ENCODE measurements around the gene RTN4R.
A peak's percentile ranks its signal among the peaks of the same experiment; 100 is the strongest.
"Not testable (repeated sequence)": the region's sequence is repeated elsewhere in the genome, so short reads cannot be mapped to it uniquely, and the experiment has no call there.

Gene RTN4R

DNA sequence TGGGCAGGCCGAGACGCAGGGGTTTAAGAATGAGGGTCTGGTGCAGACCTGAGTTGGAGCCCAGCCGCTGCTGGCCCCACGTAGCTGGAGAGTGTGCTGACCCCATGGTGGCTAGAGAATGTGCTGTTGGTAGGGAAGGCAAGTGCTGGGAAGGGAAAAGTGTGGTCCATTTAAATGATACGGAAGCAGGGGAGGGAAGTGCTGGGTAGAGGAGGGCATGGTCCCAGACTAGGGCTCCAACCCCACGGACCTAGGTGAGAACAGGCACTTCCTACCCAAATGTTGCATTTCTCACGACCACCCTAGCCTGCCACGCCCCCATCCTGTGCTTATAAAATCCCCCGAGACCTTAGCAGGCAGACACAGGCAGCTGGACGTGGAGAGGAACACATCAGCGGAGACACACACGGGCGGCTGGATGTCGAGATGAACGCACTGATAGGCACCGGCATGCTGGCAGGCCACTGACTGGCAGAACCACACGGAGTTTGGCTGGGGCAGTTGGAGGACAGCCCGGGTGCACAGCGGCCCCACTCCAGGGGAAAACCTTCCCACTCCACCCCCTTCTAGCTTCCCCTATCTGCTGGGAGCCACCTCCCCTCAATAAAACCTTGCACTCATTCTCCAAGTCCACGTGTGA is 18.8 kb upstream of the RTN4R start:
- not testable (repeated sequence) for DNase-seq (ENCODE audit: low read depth in 3 of 3)

GRCh38 chr22:20286312-20286660 is 18.2 kb upstream of the RTN4R start:
- DNase-seq (ENCODE audit: low read depth in 3 of 3) = not testable (repeated sequence)

GRCh38 chr22:20285473-20286311 is 17.6 kb upstream of the RTN4R start:
- peak; percentile 63 to 75 (median 67) for DNase-seq (ENCODE audit: low read depth in 3 of 3)

DNA sequence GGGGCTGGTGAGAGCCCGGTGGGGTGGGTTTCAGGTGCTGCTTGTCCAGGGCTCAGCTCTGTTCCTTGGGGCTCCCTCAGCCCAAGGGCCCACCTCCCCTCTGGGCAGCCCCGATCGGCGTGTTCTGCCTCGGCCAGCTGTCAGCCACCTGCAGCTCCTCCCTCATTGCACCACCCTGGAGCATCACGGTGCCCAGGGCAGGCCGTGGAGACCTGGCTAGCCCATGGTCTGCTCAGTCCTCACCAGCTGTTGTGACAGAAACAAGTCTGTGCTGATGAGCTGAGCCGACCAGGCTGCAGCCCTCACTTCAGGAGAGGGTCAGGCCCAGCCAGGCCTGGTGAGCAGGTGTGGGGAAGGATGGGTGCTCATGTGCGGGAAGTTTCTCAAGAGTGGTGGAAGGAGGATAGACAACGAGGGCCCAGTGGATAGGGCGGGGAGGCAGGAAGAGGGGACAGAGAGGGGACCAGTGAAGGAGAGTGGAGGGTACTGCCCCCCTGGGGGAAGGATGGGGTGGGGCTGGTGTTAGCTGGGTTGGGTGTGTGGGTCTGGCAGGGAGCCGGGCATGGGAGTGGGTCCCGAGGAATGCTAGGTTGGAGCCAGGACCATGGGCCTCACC is 16.5 kb upstream of the RTN4R start:
- DNase-seq (ENCODE audit: low read depth in 3 of 3) = no peak

- no peak for DNase-seq (ENCODE audit: low read depth in 3 of 3)
These were observed 15.6 kb upstream of the RTN4R start for GRCh38 chr22:20283674-20284066.

DNA sequence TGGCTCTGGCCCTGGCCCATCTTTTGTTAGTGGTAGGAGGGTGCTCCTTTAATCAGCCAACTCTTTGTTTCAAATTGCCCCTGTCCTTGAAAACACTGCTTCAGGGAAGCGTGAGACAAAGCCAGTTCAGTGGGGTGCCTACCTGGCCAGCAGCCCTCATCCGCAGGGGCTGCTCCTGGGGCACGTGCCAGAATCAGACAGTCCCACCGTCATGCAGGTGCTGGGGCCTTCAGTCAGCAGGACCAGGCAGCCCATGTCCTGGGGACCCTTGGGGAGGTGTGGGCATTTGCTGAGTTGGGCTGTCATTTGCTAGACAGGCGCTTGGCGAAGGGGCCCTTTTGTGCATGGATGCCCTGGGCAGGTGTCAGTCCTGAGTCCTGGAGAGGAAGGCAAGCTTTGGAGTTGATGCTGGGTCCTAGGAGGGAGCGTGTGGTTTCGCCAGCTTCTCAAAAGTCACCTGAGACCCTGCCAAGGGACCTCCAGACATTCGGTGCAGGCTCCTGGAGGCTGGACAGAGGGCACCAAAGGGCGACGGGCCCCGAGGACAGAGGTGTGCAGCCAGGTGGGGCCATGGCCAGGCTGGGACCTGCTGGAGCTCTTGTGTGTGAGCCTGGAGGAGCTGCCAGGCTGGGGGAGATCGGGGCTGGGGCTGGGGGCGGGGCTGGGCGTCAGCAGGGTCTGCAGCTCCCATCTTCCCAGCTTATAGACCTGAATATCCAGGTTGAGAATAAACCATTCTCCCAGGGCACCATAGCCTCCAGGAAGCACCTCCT is 15.0 kb upstream of the RTN4R start:
- DNase-seq (ENCODE audit: low read depth in 3 of 3) = no peak

- DNase-seq (ENCODE audit: low read depth in 3 of 3) = no peak
These were observed 13.8 kb upstream of the RTN4R start for GRCh38 chr22:20281891-20282290.

DNA sequence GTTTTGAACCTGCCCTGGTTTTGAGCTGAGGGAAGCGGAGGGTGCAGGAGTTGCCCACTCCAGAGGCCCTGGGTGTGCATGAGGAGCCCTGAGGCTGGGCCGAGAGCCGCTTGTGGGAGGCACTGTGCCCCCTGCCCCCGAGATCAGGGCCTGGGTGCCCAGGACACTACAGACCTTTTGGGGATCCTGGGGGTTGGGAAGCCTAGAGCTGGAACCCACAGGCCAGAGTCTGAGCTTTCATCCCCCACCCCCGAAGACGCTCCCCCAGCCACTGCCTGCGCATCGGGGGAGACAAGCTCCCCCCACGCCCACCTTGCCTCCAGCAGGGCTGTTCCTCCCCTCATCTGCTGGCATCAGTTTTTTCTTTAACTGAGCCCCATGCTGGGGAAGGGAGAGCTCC is 13.4 kb upstream of the RTN4R start:
- not testable (repeated sequence) for DNase-seq (ENCODE audit: low read depth in 3 of 3)

DNA sequence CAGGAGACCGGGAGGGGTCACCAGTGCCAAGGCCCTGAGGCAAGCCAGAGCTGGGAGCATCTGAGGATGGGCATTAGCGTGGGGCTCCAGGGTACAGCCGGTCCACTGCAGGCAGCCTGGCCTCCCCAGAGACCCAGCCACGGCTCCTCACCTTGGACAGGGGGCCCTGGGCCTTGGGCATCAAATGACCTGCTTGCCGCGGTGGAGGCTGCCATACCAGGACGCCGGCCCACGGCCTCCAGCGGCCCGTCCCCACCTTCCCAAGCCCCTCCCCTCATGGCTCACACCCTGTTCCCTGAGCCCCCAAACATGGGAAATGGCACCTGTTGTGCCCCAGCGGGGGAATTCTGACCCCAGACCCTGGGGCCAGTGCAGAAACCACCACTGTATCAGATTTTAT is 12.7 kb upstream of the RTN4R start:
- no peak for DNase-seq (ENCODE audit: low read depth in 3 of 3)

DNA sequence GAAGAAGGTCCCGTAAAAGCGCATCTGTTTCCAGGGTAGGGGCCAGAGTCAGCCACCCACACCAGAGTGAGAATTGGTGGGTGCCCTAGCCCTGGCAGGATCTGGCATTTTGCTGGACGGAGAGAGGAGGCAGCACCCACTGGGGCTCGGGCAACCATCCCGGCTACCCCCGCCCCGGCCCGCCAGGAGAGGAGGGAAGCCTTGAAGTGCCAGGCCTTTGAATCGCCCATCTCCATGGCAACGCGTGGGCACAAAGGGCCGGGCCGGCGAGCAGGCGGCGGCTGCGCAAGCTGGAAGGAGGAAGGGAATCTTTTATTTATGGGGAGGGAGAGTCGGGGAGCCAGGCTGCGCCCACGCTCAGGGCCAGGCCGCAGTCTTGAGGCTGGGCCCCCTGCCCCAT is 12.0 kb upstream of the RTN4R start:
- DNase-seq (ENCODE audit: low read depth in 3 of 3) = not testable (repeated sequence)

- no peak for DNase-seq (ENCODE audit: low read depth in 3 of 3)
These were observed 11.6 kb upstream of the RTN4R start for GRCh38 chr22:20279662-20280134.

DNA sequence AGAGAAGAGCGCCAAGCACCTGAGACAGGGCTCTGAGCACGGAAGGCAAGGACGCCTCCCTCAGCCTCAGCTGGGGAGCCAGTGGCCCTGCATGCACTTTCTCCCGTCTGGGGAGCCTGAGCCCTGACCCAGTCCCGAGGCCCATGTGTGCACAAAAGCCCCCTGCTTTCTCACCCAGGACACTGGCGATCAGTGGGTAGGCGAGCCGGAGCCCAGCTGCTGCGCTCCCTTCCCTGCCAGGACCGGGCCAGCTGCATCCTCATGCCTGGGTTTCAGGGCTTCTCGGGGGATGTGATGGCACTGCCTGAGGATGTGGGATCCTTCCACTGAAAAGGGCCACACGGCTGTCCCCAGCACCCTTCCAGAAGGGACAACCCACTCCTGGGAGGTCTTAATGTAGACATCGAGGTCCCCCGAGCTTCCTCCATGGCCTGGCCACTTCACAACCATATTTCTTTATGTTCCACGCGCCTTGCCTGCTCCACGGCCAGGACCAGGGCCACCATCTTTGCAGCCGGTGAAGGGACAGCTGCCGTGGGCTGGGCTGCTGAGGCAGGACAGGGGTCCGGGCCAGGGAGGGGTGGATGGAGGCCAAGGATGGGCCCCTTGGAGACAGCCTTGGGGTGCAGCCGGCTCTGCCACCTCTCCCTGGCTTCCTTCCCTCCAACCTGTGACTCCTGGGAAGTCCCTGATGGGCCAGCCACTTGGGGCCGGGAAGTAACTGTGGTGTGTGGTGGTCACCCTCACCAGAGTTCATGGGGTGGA is 10.8 kb upstream of the RTN4R start:
- not testable (repeated sequence) for DNase-seq (ENCODE audit: low read depth in 3 of 3)

- DNase-seq (ENCODE audit: low read depth in 3 of 3) = not testable (repeated sequence)
These were observed 10.0 kb upstream of the RTN4R start for GRCh38 chr22:20277936-20278635.

DNA sequence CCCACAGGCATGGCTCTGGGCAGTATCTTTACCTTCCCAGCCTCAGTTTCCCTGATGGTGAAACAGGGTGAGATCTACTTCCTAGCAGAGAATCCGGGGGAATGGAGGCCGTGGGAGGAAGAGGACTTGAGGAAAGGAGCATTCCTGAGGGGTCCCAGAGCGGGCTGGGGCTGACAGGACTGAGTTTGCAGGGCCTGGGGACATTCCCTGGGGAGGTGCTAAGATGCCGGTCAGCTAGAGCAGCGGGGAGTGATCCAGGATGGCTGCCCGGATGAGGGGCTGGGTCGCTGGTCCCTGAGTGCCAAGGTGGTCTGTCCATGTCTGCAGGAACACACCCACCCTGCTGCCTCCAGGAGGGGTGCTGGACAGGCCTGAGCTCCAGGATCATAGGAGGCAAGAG is 8.3 kb upstream of the RTN4R start:
- DNase-seq (ENCODE audit: low read depth in 3 of 3) = no peak

DNA sequence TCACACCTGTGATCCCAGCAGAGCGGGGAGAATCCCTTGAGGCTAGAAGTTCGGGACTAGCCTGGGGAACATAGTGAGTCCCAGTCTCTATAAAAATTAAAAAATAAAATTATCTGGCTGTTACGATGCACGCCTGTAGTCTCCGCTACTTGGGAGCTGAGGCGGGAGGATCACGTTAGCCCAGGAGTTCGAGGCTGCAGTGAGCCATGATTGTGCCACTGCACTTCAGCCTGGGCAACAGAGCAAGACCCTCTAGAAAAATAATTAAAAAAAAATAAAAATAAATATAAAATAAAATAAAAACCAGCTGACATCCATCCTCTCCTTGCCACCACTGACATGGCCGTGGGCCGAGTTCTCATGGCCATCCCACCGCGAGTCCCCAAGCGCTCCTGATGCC is 7.7 kb upstream of the RTN4R start:
- no peak for DNase-seq (ENCODE audit: low read depth in 3 of 3)

- DNase-seq (ENCODE audit: low read depth in 3 of 3) = not testable (repeated sequence)
These were observed 7.2 kb upstream of the RTN4R start for GRCh38 chr22:20275325-20275724.

DNA sequence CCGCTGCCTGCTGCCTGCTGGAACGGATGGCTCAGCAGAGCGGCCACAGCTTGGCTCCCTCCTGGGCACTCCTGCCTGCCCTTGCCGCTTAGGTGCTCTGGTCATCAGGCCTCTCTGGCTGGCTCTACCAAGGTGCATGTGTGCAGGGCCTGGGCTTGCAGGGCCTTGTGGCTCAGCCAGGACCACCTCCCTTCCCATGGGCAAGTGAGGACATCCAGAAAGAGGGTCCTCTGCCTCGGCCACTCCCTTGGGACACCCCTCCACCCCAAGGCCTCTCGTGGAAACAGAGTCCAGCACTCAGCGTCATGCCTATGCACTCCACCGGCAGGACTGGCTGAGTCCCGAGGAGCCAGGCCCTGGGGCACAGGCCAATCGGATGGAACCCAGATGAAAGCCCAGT is 6.3 kb upstream of the RTN4R start:
- DNase-seq (ENCODE audit: low read depth in 3 of 3) = not testable (repeated sequence)

DNA sequence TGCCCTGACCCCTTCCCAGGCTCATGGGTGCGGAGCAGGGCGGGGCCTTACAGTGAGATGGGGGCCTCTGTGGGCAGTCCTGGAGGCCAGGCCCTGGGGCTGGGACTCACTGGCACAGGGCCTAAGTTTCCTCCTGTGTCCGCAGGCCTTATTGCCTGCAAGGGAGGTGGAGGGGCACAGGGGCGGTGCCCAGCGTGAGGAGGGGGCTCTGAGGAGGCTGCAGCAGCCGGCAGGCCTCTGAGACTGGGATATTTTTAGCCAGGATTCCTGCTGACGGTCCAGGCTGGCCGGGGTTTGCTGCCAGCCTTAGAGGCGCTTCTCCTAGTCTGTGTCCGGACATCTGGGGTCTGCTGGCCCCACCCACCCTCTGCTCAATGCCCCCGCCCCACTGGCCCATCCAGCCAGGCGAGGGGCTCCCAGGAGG is 5.7 kb upstream of the RTN4R start:
- DNase-seq (ENCODE audit: low read depth in 3 of 3) = no peak

GRCh38 chr22:20272700-20273099 is 4.6 kb upstream of the RTN4R start:
- DNase-seq (ENCODE audit: low read depth in 3 of 3) = no peak

DNA sequence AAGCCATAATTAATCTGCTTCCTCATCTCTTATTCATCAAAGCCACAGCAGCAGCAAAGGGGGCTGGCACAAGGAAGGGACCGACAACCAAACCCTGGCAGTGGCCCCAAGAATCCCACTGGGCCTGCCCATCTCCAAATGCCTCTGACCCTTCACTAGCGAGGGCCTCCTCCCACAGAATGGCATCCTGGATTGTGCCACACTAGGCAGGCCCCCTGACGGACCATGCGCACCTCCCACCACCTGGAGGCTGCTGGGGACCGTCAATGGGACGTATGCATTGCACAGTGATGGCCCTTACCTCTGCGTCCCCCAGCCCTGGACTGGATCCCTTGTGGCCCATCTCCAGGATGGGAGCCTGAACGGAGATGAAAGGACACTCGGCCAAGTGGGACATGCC is 4.1 kb upstream of the RTN4R start:
- no peak for DNase-seq (ENCODE audit: low read depth in 3 of 3)
